ENCODE measurements around the gene KCNK2.

KCNK2 gene

GRCh38 chr1:215082532-215083382, at the start of gene KCNK2:
TSS of gene KCNK2 (plus strand) at chr1:215082737. CDS start at chr1:215083386, 649 bp downstream.
- DNase-seq: no peak

DNA sequence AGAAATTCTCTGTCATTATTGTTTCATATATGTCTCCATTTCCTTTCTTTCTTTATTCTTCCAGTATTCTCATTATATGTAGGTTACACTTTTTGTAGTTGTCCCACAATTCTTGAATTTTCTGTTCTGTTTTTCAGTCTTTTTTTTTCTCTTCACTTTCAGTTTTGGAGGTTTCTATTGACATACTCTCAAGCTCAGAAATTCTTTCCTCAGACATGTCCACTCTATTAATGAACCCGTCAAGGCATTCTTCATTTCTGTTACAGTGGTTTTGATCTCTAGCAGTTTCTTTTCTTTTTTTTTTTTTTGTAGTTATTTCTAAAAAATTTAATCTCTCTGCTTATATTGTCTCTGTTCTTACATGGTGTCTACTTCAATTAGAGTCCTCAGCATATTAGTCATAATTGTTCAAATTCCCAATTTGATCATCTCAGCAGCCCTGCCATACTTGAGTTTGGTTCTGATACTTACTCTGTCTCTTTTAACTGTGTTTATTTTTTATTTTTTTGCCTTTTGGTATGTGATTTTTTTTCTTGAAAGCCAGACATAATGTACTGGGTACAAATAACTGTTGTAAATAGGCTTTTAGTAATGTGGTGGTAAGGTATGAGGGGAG, 49.5 kb upstream of the KCNK2 start:
- no peak for DNase-seq

- no peak for DNase-seq
Observed at GRCh38 chr1:215040190-215040589, 42.3 kb upstream of the KCNK2 start.

DNA sequence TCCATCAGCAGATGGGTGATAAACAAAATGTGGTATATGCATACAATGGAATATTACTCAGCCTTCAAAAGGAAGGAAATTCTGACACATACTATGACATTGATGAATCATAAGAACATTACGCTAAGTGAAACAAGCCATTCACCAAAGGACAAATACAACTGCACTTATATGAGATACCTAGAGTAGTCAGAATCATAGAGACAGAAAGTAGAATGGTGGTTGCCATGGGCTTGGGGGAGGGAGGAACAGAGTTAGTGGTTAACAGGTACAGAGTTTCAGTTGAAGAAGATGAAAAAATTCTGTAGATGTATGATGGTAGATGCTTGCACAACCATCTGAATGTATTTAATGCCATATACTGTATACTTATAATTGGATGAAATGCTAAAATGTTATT, 39.1 kb upstream of the KCNK2 start:
- DNase-seq: no peak

DNA sequence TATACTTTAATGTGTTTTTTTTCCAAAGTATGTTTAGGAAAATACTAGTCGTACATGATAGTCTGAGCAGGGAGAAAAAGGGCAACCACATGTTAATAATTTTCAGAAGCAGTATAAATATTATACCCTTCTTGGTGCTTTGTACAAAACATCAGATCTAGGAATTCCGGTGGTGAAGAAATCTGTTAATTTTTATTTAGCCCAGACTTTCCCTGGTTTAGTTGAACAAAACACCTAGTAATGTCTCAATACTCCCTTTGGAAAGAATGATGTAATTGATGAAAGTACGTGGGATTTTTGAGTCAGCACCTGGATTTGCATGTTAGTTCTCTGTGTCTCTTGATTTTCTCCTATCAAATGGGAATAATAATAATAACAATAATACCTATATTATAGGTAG, 38.4 kb upstream of the KCNK2 start:
- no peak for DNase-seq

DNA sequence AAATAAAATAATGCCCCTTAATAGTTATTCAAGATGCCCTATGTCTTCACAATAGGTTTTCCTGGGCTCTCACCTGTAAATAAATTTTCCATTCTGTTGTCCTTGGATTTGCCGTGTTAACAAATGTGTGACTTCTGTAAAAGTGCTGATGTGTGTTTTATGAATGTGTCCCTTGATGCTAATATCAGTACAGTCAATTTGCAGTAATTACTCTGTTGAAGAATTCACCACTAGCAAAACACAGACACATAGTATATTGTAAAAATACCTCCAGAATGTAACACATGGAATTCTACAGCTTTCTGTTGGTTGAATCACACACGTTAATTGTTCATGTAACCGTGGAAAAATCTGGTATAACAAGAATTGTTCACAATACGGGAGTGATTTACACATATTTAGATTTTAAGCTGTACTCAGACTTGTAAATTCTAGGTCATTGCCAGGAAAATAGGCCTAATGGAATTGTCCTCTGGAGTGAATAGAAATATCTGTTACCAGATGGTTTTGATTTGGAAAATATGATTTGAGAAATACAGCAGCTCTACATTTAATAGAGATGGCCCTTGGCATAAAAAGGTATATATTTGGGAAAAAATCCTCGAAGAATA, 36.7 kb upstream of the KCNK2 start:
- no peak for DNase-seq

DNA sequence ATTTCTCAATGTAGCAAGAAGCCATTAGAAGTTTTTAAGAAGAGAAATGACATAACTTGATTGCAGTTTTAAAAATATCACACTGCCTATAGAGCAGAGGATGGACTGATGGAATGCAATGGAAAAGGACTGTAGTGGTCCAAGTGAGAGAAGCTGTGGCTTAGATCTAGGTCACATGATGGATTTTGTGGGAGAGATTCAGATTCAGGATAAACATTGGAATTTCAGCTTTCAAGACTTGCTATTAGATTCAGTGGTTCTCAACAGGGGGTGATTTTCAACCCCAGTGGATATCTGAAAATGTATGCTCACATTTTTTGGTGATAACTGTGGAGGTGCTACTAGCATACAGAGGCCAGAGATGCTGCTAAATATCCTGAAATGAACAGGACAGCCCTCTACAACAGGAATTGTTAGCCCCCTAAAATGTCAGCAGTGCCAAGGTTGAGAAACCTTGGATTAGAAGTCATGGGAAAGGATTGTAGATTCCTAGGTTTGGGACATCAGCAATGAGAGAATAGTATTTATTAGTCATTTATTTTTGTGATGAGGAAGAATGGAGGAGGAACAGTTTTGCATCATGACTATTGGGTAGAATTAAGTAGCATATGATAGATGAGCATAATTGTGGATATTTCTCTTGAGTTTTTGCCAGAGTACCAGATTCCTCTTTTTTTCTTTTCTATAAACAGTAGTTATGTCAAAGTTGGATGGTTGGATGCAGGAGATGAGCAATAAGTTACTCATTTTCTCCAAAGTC, 30.1 kb upstream of the KCNK2 start:
- no peak for DNase-seq

DNA sequence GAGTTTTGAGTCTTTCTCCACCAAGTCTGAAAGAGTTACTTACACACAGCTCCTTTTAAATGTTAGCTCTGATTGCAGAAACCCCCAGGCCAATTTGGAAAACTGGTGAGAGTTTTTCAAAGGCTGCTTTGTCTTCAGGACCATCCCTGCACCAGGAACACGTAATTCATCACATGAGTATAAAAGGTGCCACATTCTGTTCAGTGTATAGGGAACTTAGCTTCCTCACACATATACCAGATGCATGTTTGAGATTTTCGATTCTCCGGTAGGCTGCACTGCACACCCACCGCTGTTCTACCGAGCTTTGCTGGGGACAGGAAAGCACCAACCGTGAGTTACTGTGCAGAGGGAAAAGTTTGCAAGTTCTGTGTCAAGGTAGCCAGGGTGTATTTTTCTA, 28.3 kb upstream of the KCNK2 start:
- DNase-seq: no peak

GRCh38 chr1:215055281-215055935, 27.1 kb upstream of the KCNK2 start:
- no peak for DNase-seq

GRCh38 chr1:215056584-215056983, 26.0 kb upstream of the KCNK2 start:
- no peak for DNase-seq

DNA sequence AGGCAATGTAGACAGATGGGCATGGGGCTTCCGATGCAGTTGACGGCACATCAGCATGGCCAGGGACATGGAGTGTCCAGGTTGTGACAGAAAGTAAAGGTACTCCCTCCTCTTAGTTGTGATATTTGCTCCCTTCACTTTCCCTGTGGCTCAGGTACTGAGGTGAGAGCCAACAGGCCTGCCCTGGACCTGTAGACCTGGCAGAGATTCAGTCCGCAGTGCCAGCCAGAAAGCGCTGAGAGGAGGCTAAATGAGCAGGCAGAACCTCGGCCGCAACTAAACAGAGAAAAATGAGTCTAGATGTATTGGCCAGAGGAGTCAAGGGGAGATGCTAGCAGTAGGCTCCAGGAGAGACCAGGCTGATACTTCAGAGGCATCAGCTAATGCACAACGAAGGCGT, 22.6 kb upstream of the KCNK2 start:
- no peak for DNase-seq

DNA sequence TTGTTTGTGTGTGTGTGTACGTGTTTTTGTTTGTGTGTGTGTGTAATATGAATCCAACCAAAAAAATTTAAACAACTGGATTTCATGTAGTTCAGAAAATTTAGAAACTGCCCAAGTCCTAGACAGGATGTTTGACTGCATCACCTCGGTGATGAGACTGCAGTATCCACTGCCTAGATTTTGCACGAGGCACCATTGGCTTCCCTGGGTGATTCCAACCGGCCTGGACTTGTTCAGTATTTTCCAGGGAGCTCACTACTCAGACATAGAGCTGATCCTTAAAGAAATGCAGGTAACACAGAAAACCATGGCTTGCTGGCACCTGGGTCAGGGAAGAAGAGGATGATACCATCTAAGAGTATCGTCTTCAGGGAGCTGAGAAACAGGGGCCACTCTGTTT, 18.2 kb upstream of the KCNK2 start:
- no peak for DNase-seq

DNA sequence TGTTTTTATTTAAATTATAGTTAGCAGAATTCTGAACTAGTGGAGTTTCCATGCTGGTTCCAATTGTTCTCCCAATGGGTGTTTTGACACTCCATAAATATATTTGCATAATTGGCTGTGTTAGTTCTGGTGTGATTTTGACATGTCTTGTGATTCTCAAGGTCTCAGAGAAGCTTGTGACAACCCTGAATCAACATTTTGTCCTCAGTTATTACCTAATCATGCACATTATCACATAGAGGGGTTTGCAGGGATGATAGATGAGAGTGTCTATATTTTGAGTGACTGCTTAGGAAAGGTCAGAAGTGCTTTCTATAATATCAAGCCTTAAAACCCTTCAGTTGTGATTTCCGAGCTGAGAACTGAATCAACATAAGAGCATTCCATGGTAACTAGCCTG, 11.5 kb upstream of the KCNK2 start:
- no peak for DNase-seq

GRCh38 chr1:215076322-215076721, 6.2 kb upstream of the KCNK2 start:
- DNase-seq: no peak

DNA sequence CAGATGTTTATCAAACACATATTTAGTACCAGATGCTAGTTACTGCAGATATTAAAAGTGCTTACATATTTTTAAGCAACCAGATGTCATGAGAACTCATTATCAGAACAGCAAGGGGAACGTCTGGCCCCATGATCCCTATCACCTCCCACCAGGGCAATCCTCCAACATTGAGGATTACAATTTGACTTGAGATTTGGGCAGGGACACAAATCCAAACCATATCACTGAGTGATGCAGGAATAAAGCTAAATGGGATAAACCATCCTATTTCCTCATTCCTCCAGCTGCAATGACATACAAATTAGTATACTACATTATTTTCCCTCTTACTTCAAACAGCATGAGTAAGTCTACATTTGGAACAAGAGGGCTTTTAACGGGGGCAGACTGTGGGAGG, 3.1 kb upstream of the KCNK2 start:
- no peak for DNase-seq

DNA sequence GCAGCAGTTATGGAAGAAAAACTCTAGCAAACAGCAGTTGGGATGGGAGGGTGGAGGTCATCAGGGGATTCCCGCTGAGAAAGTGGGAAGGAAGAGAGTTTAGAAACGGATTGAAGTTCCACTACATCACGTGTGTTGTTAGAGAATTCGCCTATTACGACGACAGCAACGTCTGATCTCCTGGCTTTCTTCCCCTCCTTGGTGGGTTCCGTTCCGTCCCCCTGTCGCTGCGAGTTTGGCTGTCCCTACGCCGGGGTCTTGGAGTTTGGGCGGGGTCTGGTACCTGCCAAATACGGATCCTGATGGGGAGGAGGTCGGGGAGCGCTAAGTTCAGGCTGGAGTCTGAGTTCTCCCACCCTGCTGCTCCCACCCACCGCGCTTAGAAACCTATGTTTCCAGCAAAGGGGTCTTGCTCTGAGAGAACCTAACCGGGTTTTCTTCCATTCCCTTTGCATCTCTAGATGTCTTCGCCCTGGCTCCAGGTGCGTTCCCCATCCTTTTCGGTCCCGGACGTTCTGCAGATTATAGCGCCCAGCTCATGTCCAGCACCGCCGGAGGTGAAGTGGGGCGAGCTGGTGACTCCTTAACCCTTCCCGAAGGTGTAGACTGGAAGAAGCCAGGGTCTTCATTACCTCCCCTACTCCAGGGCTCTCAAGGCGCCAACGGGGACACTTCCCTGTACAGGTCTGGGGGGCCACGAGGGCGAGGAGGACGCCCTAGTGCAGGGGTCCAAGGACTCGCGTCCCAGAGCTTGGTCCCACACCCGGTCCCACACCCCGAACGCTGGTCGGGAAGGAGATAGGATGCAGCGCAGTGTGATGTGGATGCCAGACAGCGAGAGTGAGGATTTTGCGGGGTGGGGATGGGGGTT, 641 bp upstream of the KCNK2 start:
- DNase-seq: no peak

GRCh38 chr1:215083383-215083961, 935 bp downstream of the KCNK2 start:
- DNase-seq: no peak

DNA sequence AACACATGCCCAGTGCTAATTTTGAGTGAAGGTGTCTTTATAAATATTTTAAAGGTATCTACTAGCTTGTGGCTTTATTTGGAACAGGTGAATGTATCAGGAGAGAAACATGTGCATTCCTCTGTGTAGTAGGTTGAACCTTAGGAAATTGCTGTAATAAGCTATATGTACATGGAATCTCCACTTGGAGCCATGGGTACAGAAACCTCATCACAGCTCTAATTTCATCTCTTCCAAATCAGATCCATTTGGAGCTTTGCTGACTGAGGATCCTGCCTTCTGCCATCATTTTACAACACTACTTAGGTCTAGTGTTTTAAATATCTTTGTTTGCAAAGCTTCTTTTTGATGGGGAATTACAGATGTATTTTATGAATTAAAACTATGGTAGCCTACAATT, 2.1 kb downstream of the KCNK2 start:
- no peak for DNase-seq

- no peak for DNase-seq
Observed at GRCh38 chr1:215087603-215088002, 5.1 kb downstream of the KCNK2 start.

- DNase-seq: no peak
Observed at GRCh38 chr1:215094381-215094780, 11.8 kb downstream of the KCNK2 start.

DNA sequence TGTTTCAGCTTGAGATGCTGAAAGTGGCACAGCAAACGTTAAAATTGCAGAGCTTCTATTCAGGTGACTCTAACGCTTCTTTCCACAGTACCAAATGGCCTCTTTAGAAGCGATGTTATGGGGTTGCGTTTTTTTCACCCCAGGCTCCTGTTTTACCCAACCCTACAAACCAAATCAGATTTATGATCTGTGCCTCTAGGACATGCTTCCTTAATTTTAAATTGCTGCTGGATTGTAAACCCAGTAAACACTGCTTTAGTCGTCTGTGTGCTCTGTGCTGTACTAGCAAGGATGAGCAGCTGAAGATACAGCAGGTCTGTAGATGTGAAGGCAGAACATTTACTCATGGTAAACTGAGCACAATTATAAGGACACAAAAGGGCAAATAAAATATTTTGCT, 13.0 kb downstream of the KCNK2 start:
- DNase-seq: no peak
